Measurements from ENCODE around the gene MZB1.

GRCh38 chr5:139397921-139398320 is 8.2 kb upstream of the MZB1 start:
- TF ChIP-seq POLR2A (IDR thresholded peaks at IDR 0.05; ENCODE audit: low read length) (no peak), ZC3H11A (IDR thresholded peaks at IDR 0.05) (no peak), CTCF (IDR thresholded peaks at IDR 0.05) (no peak), BCL3 (IDR thresholded peaks at IDR 0.05) (no peak), RAD21 (conservative IDR thresholded peaks at IDR 0.05 in 1 of 2, IDR thresholded peaks at IDR 0.05 in 1 of 2) (no peak), BHLHE40 (IDR thresholded peaks at IDR 0.05; ENCODE audit: low read depth, low read length) (no peak), CEBPB (IDR thresholded peaks at IDR 0.05) (no peak)
